Activated T-cell treated with anti-CD3 and anti-CD28 coated beads for 24 hours (primary cell): ENCODE measurements around the gene UMODL1.

Experiments
- DNase-seq: peaks from one replicate; pipeline ENCODE4 v3.0.0-alpha.2; 2020; ENCODE audit warnings: low read depth

Gene UMODL1

DNA sequence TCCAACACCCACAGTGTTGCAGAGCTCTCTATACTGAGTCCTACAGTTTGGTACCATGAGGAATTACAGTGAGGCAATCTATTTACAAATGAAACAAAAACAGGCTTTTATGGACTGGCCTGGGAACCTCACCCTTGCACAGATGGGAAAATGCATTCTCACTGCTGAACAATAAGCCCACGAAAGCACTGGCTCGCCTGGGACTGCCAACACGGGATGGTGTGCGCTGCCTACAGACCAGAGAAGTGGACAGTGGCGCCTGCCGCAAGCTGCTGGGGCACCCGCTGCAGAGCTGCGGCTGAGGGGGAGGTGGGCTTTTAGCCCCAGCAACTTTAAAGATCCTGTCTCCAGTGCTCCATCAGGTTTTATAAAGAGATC lies 119.4 kb downstream of the UMODL1 start:
- DNase-seq, result no peak

GRCh38 chr21:42191064-42191463 lies 119.9 kb downstream of the UMODL1 start:
- DNase-seq, result no peak

DNA sequence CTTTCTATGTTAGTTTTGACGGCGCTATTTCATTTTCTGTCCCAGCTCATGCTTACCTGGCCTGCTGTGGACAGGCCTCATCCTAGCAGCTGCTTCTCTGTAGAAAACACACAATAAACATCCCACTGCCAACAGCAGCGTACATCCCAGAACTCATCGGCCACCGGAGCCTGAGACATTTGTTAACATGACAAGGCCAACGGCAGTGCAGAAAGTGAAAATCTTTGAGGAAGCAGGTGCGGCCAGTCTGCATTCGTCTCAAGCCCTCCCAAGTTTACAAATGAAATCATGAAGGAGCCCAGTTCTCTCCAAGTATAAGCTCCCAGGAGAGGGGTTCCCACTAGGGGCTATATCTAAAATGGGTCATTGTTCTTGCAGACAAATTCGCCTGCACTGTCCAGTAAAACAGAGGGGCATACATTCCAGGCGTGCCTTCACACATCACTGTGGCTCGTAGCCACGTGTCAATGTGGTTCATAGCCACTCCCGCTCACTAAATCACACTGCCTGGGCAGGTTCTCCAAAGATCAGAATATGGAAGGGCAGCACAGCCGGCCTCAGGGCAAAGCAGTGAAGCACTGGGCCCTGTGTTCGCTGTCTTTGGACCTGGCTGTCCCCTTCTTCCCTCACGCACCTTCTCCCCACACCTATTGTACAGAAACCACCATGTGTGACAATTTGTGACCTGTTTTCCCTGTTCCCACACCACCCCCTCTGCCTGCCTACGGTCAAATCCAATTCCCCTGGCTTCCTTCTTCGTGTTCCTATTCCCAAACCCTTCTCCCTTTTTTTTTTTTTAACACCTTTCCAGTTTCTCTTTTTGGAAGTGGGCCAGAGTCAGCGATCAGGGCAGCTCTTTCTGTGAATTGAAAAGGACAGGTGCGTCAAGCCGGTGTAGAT lies 120.8 kb downstream of the UMODL1 start:
- no peak for DNase-seq
